Mucosa of rectum (tissue), 2 donors: ENCODE measurements around the gene ZDHHC11B.
"Not testable (repeated sequence)": the region's sequence is repeated elsewhere in the genome, so short reads cannot be mapped to it uniquely, and the experiment has no call there.

Experiments used
- H3K27ac ChIP-seq, 2 donors: one replicate each; pipeline ENCODE4 v1.7.0; 2013; ENCODE audit warnings: inconsistent platforms in 2 of 2, low read depth in 2 of 2, low read length in 2 of 2
- H3K27me3 ChIP-seq, 2 donors: one replicate each; pipeline ENCODE4 v1.7.0; 2013; ENCODE audit warnings: low read length in 2 of 2; ENCODE audit not compliant: control insufficient read depth in 2 of 2, insufficient read depth in 2 of 2
- H3K36me3 ChIP-seq, 2 donors: one replicate each; pipeline ENCODE4 v1.7.0; 2013; ENCODE audit warnings: low read length in 2 of 2; ENCODE audit not compliant: control insufficient read depth in 2 of 2, insufficient read depth in 2 of 2
- H3K4me1 ChIP-seq, 2 donors: one replicate each; pipeline ENCODE4 v1.7.0; 2013; ENCODE audit warnings: low read length in 2 of 2, mild to moderate bottlenecking in 1 of 2; ENCODE audit not compliant: control insufficient read depth in 2 of 2, insufficient read depth in 2 of 2
- H3K4me3 ChIP-seq, 2 donors: one replicate each; pipeline ENCODE4 v1.7.0; 2013; ENCODE audit warnings: low read length in 2 of 2
- H3K9ac ChIP-seq, 2 donors: one replicate each; pipeline ENCODE4 v1.7.0; 2013; ENCODE audit warnings: low read length in 2 of 2, low read depth in 1 of 2, mild to moderate bottlenecking in 1 of 2
- H3K9me3 ChIP-seq, 2 donors: one replicate each; pipeline ENCODE4 v1.7.0; 2013; ENCODE audit warnings: low read length in 2 of 2; ENCODE audit not compliant: control insufficient read depth in 2 of 2
- donor health status: healthy.
- donor health status: Normal muscosa, but diverticular disease.

The ZDHHC11B gene, protein sequence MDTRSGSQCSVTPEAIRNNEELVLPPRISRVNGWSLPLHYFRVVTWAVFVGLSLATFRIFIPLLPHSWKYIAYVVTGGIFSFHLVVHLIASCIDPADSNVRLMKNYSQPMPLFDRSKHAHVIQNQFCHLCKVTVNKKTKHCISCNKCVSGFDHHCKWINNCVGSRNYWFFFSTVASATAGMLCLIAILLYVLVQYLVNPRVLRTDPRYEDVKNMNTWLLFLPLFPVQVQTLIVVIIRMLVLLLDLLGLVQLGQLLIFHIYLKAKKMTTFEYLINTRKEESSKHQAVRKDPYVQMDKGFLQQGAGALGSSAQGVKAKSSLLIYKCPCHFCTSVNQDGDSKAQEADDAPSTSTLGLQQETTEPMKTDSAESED

DNA sequence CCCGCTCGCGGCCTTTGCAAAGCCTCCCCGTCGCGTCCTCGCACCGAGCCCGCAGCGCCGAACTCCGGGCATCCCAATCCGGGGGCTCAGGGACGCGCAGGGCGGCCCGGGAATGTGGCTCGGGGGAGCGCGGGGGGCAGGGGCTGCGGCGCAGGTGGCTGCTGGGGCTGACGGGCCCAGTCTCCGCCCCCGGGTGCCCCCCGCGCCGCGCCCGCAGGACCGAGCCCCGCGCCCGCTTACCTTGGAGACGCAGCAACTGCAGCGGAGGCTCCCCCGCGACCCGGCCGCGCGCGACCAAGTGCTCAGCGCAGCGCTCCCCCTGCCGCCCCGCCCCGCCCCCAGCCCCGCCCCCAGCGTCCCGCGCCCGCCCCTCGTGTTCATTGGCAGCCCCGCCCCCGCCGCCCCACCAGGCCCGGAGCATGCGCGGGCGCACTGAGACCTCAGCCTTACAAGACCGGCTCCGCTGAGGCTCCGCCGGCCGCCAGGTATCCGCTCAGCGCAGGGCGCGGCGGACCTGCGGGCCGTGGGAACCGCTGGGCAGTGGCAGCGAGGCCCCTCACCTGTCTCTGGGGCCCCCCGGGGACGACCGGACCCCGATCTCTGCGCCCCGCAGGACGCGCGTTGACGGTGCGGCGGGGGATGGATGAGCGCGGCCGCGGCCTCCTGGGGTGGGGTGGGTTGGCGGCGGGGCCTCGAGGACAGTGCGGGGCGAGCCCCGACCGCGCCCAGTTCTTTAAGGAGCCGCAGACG, at the start of gene ZDHHC11B:
Gene ZDHHC11B (minus strand): TSS at position 302 of the 750 bp plus-strand sequence. CDS start 17,810 bp downstream, outside the sequence.
- H3K27me3 ChIP-seq, H3K4me1 ChIP-seq, H3K9me3 ChIP-seq, H3K36me3 ChIP-seq, H3K27ac ChIP-seq: not testable (repeated sequence)
- Histone ChIP-seq H3K4me3 (peak within 1 kb of the TSS; percentile 61 to 66), H3K9ac (peak within 1 kb of the TSS; percentile 6 to 64)

DNA sequence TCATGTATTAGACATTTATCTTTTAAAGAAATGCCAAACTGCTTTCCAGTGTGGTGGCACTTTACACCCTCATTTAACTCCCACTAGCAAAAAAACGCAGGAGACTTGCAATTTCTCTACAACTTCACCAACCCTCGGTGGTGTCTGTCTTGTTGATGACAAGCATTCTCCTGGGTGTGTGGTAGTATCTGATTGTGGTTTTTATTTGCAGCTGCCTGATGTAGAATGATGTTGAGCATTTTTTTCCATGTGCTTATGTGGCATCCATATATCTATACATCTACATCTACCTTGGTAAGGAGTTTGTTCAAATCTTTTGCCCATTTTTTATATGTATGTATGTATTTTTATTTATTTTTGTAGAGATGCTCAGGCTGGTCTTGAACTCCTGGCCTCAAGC, 49.5 kb upstream of the ZDHHC11B start:
- not testable (repeated sequence) for H3K27me3 ChIP-seq, H3K36me3 ChIP-seq, H3K27ac ChIP-seq, H3K4me3 ChIP-seq, H3K9me3 ChIP-seq, H3K9ac ChIP-seq, H3K4me1 ChIP-seq

DNA sequence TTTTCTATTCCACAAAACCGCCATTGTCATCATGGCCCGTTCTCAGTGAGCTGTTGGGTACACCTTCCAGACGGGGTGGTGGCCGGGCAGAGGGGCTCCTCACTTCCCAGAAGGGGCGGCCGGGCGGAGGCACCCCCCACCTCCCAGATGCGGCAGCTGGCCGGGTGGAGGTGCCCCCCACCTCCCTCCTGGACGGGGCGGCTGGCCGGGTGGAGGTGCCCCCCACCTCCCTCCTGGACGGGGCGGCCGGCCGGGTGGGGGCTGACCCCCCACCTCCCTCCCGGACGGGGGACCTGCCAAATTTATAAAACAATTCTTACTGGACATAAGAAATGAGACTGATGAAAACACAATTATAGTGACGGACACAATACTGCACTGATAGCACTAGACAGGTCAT, 43.7 kb upstream of the ZDHHC11B start:
- not testable (repeated sequence) for H3K27ac ChIP-seq, H3K36me3 ChIP-seq, H3K27me3 ChIP-seq, H3K4me1 ChIP-seq, H3K9ac ChIP-seq, H3K4me3 ChIP-seq, H3K9me3 ChIP-seq

DNA sequence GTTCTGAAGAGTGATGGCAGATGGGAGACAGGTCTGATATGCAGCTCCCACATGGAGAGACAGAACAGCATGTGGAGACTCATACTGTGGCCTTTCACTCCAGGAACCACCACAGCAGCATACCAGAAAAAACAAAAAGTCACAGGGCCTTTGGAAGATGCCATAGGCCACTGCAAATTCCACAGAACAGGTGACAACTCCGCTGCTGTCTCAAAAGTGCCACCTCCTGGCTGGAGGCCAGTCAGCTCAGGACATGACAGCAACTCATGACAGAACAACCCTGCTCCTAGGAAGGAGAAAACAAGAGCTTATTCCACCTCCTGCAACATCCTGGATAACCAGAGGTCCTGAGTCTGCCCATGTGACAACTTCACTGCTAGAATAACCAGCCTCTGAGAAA, 41.0 kb upstream of the ZDHHC11B start:
- H3K9ac ChIP-seq, H3K4me3 ChIP-seq, H3K9me3 ChIP-seq, H3K4me1 ChIP-seq, H3K27me3 ChIP-seq, H3K27ac ChIP-seq, H3K36me3 ChIP-seq: not testable (repeated sequence)

DNA sequence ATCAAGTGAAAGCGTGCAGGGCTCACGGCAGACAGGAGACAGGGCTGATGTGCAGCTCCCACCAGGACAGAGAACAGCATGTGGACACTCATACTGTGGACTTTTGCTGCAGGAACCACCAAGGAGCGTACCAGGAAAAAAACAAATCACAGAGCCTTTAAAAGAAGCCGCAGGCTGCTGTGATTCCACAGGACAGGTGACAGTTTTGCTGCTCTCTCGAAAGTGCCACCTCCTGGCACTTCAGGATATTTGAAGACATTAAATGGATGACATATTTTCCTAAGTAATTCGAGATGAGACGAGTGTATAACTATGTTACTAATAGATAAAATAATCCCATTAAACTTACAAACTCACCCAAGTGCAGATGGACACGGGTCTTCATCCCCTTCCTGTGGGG, 37.0 kb upstream of the ZDHHC11B start:
- Histone ChIP-seq H3K9ac (no peak overlapping the region), H3K27me3 (no peaks in the 10 kb centered on the region), H3K36me3 (no peaks in the 10 kb centered on the region), H3K9me3 (no peaks in the 10 kb centered on the region), H3K4me3 (no peak overlapping the region), H3K4me1 (no peaks in the 10 kb centered on the region), H3K27ac (no peak overlapping the region)

DNA sequence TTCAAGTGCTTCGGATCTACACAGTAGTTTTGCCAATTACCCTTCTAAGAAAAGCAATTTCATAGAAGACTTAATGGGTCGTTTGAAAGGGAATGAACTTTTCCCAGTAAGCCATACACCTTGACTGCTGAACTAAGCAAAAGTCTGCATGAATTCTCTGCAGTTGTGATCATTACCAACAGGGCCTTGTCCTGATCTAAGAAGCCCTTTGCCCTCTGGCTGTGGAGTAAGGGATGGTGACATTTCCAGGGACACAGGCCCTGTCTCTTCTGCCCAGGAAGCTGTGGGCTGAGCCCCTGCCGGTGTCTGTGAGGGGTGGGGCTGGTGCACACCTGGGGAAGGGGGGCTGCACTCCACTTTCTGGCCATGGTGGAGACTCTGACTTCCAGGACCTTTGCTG, 35.7 kb upstream of the ZDHHC11B start:
- Histone ChIP-seq H3K4me3 (no peak overlapping the region), H3K27me3 (no peaks in the 10 kb centered on the region), H3K27ac (no peak overlapping the region), H3K9me3 (no peaks in the 10 kb centered on the region), H3K4me1 (no peaks in the 10 kb centered on the region), H3K36me3 (no peaks in the 10 kb centered on the region), H3K9ac (no peak overlapping the region)

DNA sequence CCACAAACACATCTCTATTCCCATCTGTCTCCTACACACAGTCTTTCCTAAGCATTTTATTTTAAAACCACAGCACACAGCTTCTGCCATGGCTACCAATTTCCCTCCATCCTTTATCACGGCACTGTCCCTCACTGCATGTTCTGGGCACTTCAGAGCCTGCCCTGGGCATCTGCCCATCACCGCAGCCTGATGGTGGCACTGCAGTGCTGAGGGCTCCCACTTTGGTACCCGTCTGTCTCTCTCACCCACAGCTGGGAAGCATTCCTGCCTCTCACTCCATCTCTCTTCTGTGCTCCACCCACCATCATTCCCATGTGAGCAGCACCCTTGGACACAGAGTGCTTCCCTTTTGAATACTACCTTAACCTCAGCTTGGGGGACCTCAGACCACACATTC, 34.5 kb upstream of the ZDHHC11B start:
- Histone ChIP-seq H3K9me3 (no peaks in the 10 kb centered on the region), H3K27ac (no peak overlapping the region), H3K27me3 (no peaks in the 10 kb centered on the region), H3K4me3 (no peak overlapping the region), H3K36me3 (no peaks in the 10 kb centered on the region), H3K9ac (no peak overlapping the region), H3K4me1 (no peaks in the 10 kb centered on the region)

DNA sequence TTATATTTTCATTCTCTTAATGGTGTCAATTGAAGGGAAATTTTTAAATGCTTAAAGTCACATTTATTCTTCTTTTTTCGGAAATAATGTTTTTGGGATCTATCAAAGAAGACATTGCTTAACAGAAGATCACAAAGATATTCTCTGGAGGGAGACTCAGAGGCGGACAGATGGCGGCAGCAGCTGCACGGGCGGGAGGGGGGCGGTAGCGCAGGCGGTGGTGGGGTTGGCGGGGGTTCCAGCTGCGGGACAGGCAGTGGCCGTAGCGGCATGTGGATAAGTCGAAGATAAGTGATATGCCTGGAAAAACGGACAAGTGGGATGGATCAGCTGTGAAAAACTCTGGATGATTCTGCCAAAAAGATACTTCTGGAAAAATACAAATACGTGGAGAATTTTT, 31.6 kb upstream of the ZDHHC11B start:
- Histone ChIP-seq H3K36me3 (no peaks in the 10 kb centered on the region), H3K9ac (no peak overlapping the region), H3K4me3 (no peak overlapping the region), H3K4me1 (no peaks in the 10 kb centered on the region), H3K27me3 (no peaks in the 10 kb centered on the region), H3K27ac (no peak overlapping the region), H3K9me3 (no peaks in the 10 kb centered on the region)

DNA sequence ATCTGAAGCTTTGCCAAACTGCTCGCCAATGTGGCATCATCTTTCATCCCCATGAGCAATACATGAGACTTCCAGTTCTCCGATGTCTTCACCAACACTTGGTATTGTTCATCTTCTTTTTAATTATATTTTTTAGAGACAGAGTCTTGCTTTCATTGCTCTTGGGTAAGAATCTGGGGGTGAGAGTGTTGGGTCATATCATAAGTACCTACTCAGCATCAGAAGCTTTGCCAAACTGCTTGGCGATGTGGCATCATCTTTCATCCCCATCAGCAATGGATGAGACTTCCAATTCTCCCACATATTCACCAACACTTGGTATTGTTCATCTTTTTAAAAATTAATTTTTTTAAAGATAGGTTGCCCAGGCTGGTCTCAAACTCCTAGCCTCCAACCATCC, 30.9 kb upstream of the ZDHHC11B start:
- no peaks in the 10 kb centered on the region for H3K4me1 ChIP-seq
- H3K9me3 ChIP-seq: no peaks in the 10 kb centered on the region
- H3K27me3 ChIP-seq: no peaks in the 10 kb centered on the region
- no peak overlapping the region for H3K9ac ChIP-seq
- no peak overlapping the region for H3K4me3 ChIP-seq
- no peak overlapping the region for H3K27ac ChIP-seq
- H3K36me3 ChIP-seq: no peaks in the 10 kb centered on the region

DNA sequence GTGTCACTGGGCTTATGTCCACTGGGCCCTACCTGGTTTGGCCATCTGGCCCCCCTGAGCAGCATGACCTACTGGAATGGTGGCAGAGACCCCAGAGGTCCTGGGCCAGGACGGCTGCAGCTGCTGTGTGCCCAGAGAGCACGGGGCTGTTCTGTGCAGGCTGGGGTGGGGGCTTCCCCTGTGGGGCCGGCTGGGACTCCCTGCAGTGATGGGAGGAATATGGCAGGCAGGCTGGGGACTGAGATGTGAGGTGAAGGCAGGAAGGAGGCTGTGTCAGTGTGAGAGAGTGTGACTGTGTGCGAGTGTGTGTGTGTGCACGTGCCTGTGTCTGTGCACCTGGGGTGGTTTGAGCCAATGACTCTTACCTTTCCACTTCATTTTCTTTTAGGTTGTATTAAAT, 29.0 kb upstream of the ZDHHC11B start:
- not testable (repeated sequence) for H3K9ac ChIP-seq, H3K27ac ChIP-seq

More for the DNA sequence above, 29.0 kb upstream of the ZDHHC11B start:
- H3K27me3 ChIP-seq, H3K4me1 ChIP-seq, H3K4me3 ChIP-seq, H3K36me3 ChIP-seq, H3K9me3 ChIP-seq: not testable (repeated sequence)
